Astrocyte of the cerebellum (primary cell): Measurements from ENCODE around the gene MGAT5B.

ENCODE experiments used
- DNase-seq: peaks from one replicate; pipeline ENCODE4 v3.0.0-alpha.2; 2011; ENCODE audit warnings: low read depth
- H3K4me3 ChIP-seq: 2 replicates; pipeline ENCODE4 v1.5.1; 2011; ENCODE audit warnings: mild to moderate bottlenecking, low read depth, low read length, moderate library complexity
- CTCF ChIP-seq: IDR thresholded peaks from 2 replicates; pipeline ENCODE4 v1.5.1; 2012; ENCODE audit warnings: low read length, low read depth, moderate library complexity, mild to moderate bottlenecking; ENCODE audit errors: missing control alignments
- in situ Hi-C: cut with HindIII; loops from 2 replicates; pipeline ENCODE4 v1.10.0; 2017; ENCODE audit warnings: low sequenced_read_pairs

The MGAT5B gene

GRCh38 chr17:76920364-76921139 is 52.3 kb downstream of the MGAT5B start:
- DNase-seq, result no peak
- H3K4me3 ChIP-seq, result no peak overlapping the region
- no peak for TF ChIP-seq CTCF
- in situ Hi-C loops, result loop anchor here (5.0 kb wide), 1 partner anchor 57 kb away; no protein-coding TSS in a partner anchor

GRCh38 chr17:76921340-76922036 is 53.3 kb downstream of the MGAT5B start:
- in situ Hi-C loops, result loop anchor here (5.0 kb wide), 1 partner anchor 56 kb away; no protein-coding TSS in a partner anchor
- TF ChIP-seq CTCF, result no peak
- no peak overlapping the region for H3K4me3 ChIP-seq
- no peak for DNase-seq

GRCh38 chr17:76922084-76922483 is 53.9 kb downstream of the MGAT5B start:
- in situ Hi-C loops, result loop anchor here (5.0 kb wide), 1 partner anchor 55 kb away; no protein-coding TSS in a partner anchor
- TF ChIP-seq CTCF, result no peak
- H3K4me3 ChIP-seq, result no peak overlapping the region
- no peak for DNase-seq

GRCh38 chr17:76922967-76923366 is 54.8 kb downstream of the MGAT5B start:
- no peak overlapping the region for H3K4me3 ChIP-seq
- in situ Hi-C loops, result loop anchor here (5.0 kb wide), 1 partner anchor 54 kb away; no protein-coding TSS in a partner anchor
- DNase-seq, result no peak
- no peak for TF ChIP-seq CTCF

- no peak overlapping the region for H3K4me3 ChIP-seq
- in situ Hi-C loops, result loop anchor here (5.0 kb wide), 1 partner anchor 54 kb away; no protein-coding TSS in a partner anchor
- DNase-seq, result no peak
- no peak for TF ChIP-seq CTCF
Observed at GRCh38 chr17:76923491-76923890, 55.3 kb downstream of the MGAT5B start.
